CD4-positive, CD25-positive, alpha-beta regulatory T cell (primary cell): ENCODE data around the gene UNC5A. TPM values are rescaled to one million over a fixed set of nuclear protein-coding genes. Genes with fewer than 3 reads are reported as not detected.

Source experiments
- ATAC-seq, 2 donors: fragments of 150-1000 bp; cut with Tn5 transposase; one replicate each; pipeline ENCODE4 v1.10.0; 2021; ENCODE audit warnings: low read depth in 2 of 2, moderate number of reproducible peaks in 2 of 2, moderate library complexity in 1 of 2
- DNase-seq, 3 donors: peaks; one replicate each; pipeline versions ENCODE4 v3.0.0 to v3.0.0-alpha.2; 2012 to 2022; ENCODE audit warnings: mixed read lengths in 1 of 3
- H3K27ac ChIP-seq: one replicate; pipeline ENCODE4 v1.7.0; 2013; ENCODE audit warnings: mild to moderate bottlenecking, low read length; ENCODE audit not compliant: insufficient read depth, poor library complexity, severe bottlenecking
- H3K27me3 ChIP-seq: one replicate; pipeline ENCODE4 v1.7.0; 2013; ENCODE audit warnings: low read length; ENCODE audit not compliant: control insufficient read depth, insufficient read depth
- H3K36me3 ChIP-seq: one replicate; pipeline ENCODE4 v1.7.0; 2013; ENCODE audit warnings: mild to moderate bottlenecking, low read length, moderate library complexity; ENCODE audit not compliant: control insufficient read depth, insufficient read depth
- H3K4me1 ChIP-seq: 2 replicates; pipeline ENCODE4 v1.7.0; 2013; ENCODE audit warnings: mild to moderate bottlenecking, low read length; ENCODE audit not compliant: insufficient read depth, control insufficient read depth, poor library complexity, severe bottlenecking
- H3K4me3 ChIP-seq: one replicate; pipeline ENCODE4 v1.7.0; 2013; ENCODE audit warnings: low read depth, mild to moderate bottlenecking, low read length, moderate library complexity
- H3K9me3 ChIP-seq, 2 experiments: 1 replicate in 1 of 2; 2 replicates in 1 of 2; pipeline ENCODE4 v1.7.0; 2013; ENCODE audit warnings: low read length in 2 of 2, mild to moderate bottlenecking in 1 of 2, moderate library complexity in 1 of 2; ENCODE audit not compliant: control insufficient read depth in 2 of 2
- H3K27ac Mint-ChIP-seq, 3 donors: one replicate each; pipeline ENCODE4 v1.8.0; 2020 to 2022; ENCODE audit warnings: mild to moderate bottlenecking in 3 of 3, mixed read lengths in 3 of 3, moderate library complexity in 2 of 3
- H3K27me3 Mint-ChIP-seq: one replicate; pipeline ENCODE4 v1.8.0; 2022; ENCODE audit warnings: mild to moderate bottlenecking, mixed read lengths
- H3K36me3 Mint-ChIP-seq: one replicate; pipeline ENCODE4 v1.8.0; 2020; ENCODE audit warnings: mixed read lengths
- H3K4me1 Mint-ChIP-seq, 4 donors: one replicate each; pipeline ENCODE4 v1.8.0; 2020 to 2022; ENCODE audit warnings: mixed read lengths in 4 of 4, mild to moderate bottlenecking in 1 of 4
- H3K4me3 Mint-ChIP-seq, 4 donors: one replicate each; pipeline ENCODE4 v1.8.0; 2020 to 2022; ENCODE audit warnings: mild to moderate bottlenecking in 4 of 4, mixed read lengths in 4 of 4, moderate library complexity in 3 of 4
- H3K9me3 Mint-ChIP-seq, 7 donors: one replicate each; pipeline ENCODE4 v1.8.0; 2020 to 2022; ENCODE audit warnings: mixed read lengths in 7 of 7, mild to moderate bottlenecking in 3 of 7, moderate library complexity in 2 of 7
- polyA plus RNA-seq, 4 donors: library from polyadenylated mRNA; unstranded; fragments of 300-500 nt; fragmentation: Illumina TruSeq; gene quantifications; one replicate each; pipeline ENCODE4 v1.2.3, GENCODE V29; 2021
- total RNA-seq: library from RNA; stranded (reverse); gene quantifications from one replicate; pipeline ENCODE4 v1.2.3, GENCODE V29; 2022

UNC5A gene
- total and polyA plus RNA-seq, 5 donors from 2014 or later = not detected

- peaks cover 0 to 2% (median 0%) of the 10 kb centered on the region in 7 donors for H3K9me3 Mint-ChIP-seq
- no peak for DNase-seq
- no peaks in the 10 kb centered on the region for H3K36me3 ChIP-seq
- H3K27me3 ChIP-seq = peaks cover 23% of the 10 kb centered on the region
- H3K9me3 ChIP-seq = no peaks in the 10 kb centered on the region
- H3K4me1 Mint-ChIP-seq = peaks cover 0 to 31% (median 12%) of the 10 kb centered on the region in 4 donors
- peaks cover 71% of the 10 kb centered on the region for H3K27me3 Mint-ChIP-seq
- no peak for ATAC-seq
- no peaks in the 10 kb centered on the region for H3K36me3 Mint-ChIP-seq
- no peak overlapping the region for H3K27ac ChIP-seq
- H3K27ac Mint-ChIP-seq = no peak overlapping the region
- no peak overlapping the region for H3K4me3 ChIP-seq
- peak overlapping the region in 1 of 4 donors; percentile 68 for H3K4me3 Mint-ChIP-seq
- H3K4me1 ChIP-seq = peaks cover 29% of the 10 kb centered on the region
Measured at GRCh38 chr5:176814836-176815438, 4.6 kb downstream of the UNC5A start.

- no peak overlapping the region for H3K27ac ChIP-seq
- H3K27me3 Mint-ChIP-seq = peaks cover 74% of the 10 kb centered on the region
- H3K27me3 ChIP-seq = peaks cover 23% of the 10 kb centered on the region
- no peaks in the 10 kb centered on the region for H3K9me3 ChIP-seq
- H3K27ac Mint-ChIP-seq = no peak overlapping the region
- ATAC-seq (no peak), DNase-seq (no peak)
- peaks cover 0 to 6% (median 0%) of the 10 kb centered on the region in 7 donors for H3K9me3 Mint-ChIP-seq
- peak overlapping the region in 3 of 4 donors; percentile 53 to 73 (median 58) for H3K4me3 Mint-ChIP-seq
- no peaks in the 10 kb centered on the region for H3K36me3 ChIP-seq
- H3K4me1 Mint-ChIP-seq = peaks cover 0 to 27% (median 10%) of the 10 kb centered on the region in 4 donors
- peaks cover 21% of the 10 kb centered on the region for H3K4me1 ChIP-seq
- no peak overlapping the region for H3K4me3 ChIP-seq
- H3K36me3 Mint-ChIP-seq = no peaks in the 10 kb centered on the region
Measured at GRCh38 chr5:176816043-176816745, 5.8 kb downstream of the UNC5A start.

- H3K36me3 ChIP-seq = no peaks in the 10 kb centered on the region
- no peaks in the 10 kb centered on the region for H3K9me3 ChIP-seq
- no peaks in the 10 kb centered on the region for H3K36me3 Mint-ChIP-seq
- H3K27me3 ChIP-seq = peaks cover 19% of the 10 kb centered on the region
- no peak overlapping the region for H3K4me3 ChIP-seq
- peaks cover 0 to 6% (median 0%) of the 10 kb centered on the region in 7 donors for H3K9me3 Mint-ChIP-seq
- no peak for DNase-seq
- no peak overlapping the region for H3K27ac Mint-ChIP-seq
- peaks cover 0 to 22% (median 8%) of the 10 kb centered on the region in 4 donors for H3K4me1 Mint-ChIP-seq
- peak overlapping the region; percentile 53 to 74 (median 56) for H3K4me3 Mint-ChIP-seq
- no peak overlapping the region for H3K27ac ChIP-seq
- peaks cover 67% of the 10 kb centered on the region for H3K27me3 Mint-ChIP-seq
- H3K4me1 ChIP-seq = peaks cover 19% of the 10 kb centered on the region
- no peak for ATAC-seq
Measured at GRCh38 chr5:176816791-176817347, 6.5 kb downstream of the UNC5A start.

GRCh38 chr5:176817369-176817840, 7.0 kb downstream of the UNC5A start:
- H3K27me3 Mint-ChIP-seq = peaks cover 62% of the 10 kb centered on the region
- Histone ChIP-seq H3K4me1 (peaks cover 19% of the 10 kb centered on the region), H3K27me3 (peaks cover 16% of the 10 kb centered on the region), H3K36me3 (no peaks in the 10 kb centered on the region), H3K4me3 (no peak overlapping the region), H3K9me3 (no peaks in the 10 kb centered on the region), H3K27ac (no peak overlapping the region)
- peaks cover 0 to 18% (median 8%) of the 10 kb centered on the region in 4 donors for H3K4me1 Mint-ChIP-seq
- H3K9me3 Mint-ChIP-seq = peaks cover 0 to 6% (median 0%) of the 10 kb centered on the region in 7 donors
- H3K4me3 Mint-ChIP-seq = no peak overlapping the region
- ATAC-seq = no peak
- no peak for DNase-seq
- H3K27ac Mint-ChIP-seq = no peak overlapping the region
- no peaks in the 10 kb centered on the region for H3K36me3 Mint-ChIP-seq

GRCh38 chr5:176817841-176818377, 7.5 kb downstream of the UNC5A start:
- peaks cover 60% of the 10 kb centered on the region for H3K27me3 Mint-ChIP-seq
- peak; percentile 9 to 31 for ATAC-seq

DNA sequence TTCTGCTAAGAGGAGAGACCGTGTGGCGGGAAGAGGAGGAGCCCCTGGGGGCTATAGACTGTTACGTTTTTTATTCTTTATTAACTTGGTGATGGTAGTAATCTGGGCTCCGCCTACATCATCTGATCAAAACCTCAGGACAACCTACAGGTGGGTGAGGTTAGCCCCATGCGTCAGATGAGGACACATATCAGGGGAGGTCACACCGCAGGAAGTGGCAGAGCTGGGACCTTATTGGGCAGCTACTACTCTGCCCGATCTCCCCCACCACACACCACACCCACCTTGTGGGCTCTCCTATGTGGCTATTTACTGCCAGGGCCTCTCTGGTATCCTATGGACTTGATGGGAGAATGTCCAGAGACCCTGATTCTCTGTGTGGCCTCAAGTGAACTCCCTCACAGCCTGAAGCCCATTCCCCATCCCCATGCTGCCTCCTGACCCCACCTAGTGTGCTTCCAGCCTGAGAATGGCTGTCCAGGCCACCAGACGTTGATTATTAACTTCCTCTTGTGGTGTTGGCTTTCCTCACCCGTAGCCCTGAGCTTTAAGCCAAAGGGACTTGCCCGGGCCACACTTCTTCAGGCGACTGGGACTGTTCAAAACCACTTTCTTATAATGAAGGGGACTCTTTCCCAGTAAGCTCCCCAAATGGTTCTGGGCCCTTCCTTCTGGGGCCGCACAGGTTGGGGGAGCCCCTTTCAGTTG, 8.2 kb downstream of the UNC5A start:
- Mint-ChIP-seq H3K4me1 (peaks cover 0 to 15% (median 8%) of the 10 kb centered on the region in 4 donors), H3K27ac (peak overlapping the region in 1 of 3 donors; percentile 42), H3K4me3 (peak overlapping the region; percentile 65 to 79 (median 68)), H3K36me3 (no peaks in the 10 kb centered on the region), H3K27me3 (peaks cover 54% of the 10 kb centered on the region), H3K9me3 (peaks cover 0 to 6% (median 0%) of the 10 kb centered on the region in 7 donors)
- ATAC-seq = peak; percentile 79 to 80
- Histone ChIP-seq H3K36me3 (no peaks in the 10 kb centered on the region), H3K9me3 (no peaks in the 10 kb centered on the region), H3K27me3 (peaks cover 16% of the 10 kb centered on the region), H3K4me1 (peaks cover 19% of the 10 kb centered on the region), H3K4me3 (no peak overlapping the region), H3K27ac (no peak overlapping the region)
- peak; percentile 20 to 63 (median 42) for DNase-seq

More at GRCh38 chr5:176817841-176818377, 7.5 kb downstream of the UNC5A start:
- H3K27me3 ChIP-seq = peaks cover 16% of the 10 kb centered on the region
- H3K27ac ChIP-seq = no peak overlapping the region
- peak in 1 of 3 donors; percentile 21 for DNase-seq
- Mint-ChIP-seq H3K4me3 (peak overlapping the region; percentile 65 to 79 (median 68)), H3K4me1 (peaks cover 0 to 18% (median 8%) of the 10 kb centered on the region in 4 donors), H3K36me3 (no peaks in the 10 kb centered on the region), H3K27ac (peak overlapping the region in 1 of 3 donors; percentile 42), H3K9me3 (peaks cover 0 to 6% (median 0%) of the 10 kb centered on the region in 7 donors)
- no peaks in the 10 kb centered on the region for H3K9me3 ChIP-seq
- H3K36me3 ChIP-seq = no peaks in the 10 kb centered on the region
- H3K4me1 ChIP-seq = peaks cover 19% of the 10 kb centered on the region
- no peak overlapping the region for H3K4me3 ChIP-seq

DNA sequence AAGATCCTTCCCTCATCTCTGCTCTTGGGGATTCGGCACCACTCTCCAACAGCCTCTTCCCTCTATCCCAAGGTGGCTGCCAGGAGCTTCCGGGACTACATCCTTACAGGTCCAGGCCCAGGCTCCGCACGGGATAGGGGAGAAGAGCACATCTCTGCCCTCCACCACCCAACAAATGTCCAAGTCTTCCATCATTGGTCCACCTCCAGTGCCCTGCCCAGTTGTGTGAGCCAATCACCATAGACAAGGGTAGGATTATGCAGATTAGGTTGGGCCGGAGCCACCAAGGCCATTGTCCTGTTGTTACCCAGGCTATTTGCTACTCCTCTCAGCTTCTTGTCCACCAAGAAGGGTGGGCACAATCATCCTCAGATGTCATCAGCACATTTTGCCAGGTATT, 9.1 kb downstream of the UNC5A start:
- no peak overlapping the region for H3K27ac Mint-ChIP-seq
- peaks cover 50% of the 10 kb centered on the region for H3K27me3 Mint-ChIP-seq
- H3K9me3 Mint-ChIP-seq = peaks cover 0 to 6% (median 0%) of the 10 kb centered on the region in 7 donors
- H3K27me3 ChIP-seq = peaks cover 16% of the 10 kb centered on the region
- peak overlapping the region in 2 of 4 donors; percentile 20 to 52 for H3K4me3 Mint-ChIP-seq
- no peaks in the 10 kb centered on the region for H3K36me3 ChIP-seq
- ATAC-seq = no peak
- H3K9me3 ChIP-seq = no peaks in the 10 kb centered on the region
- no peaks in the 10 kb centered on the region for H3K36me3 Mint-ChIP-seq
- peaks cover 0 to 15% (median 8%) of the 10 kb centered on the region in 4 donors for H3K4me1 Mint-ChIP-seq
- H3K4me3 ChIP-seq = no peak overlapping the region
- peaks cover 19% of the 10 kb centered on the region for H3K4me1 ChIP-seq
- no peak for DNase-seq
- no peak overlapping the region for H3K27ac ChIP-seq
